Cardiac septum (tissue), 1 donor: ENCODE data around the gene CLTC. TPM values are rescaled to one million over a fixed set of nuclear protein-coding genes. Genes with fewer than 3 reads are reported as not detected.

Experiments
- DNase-seq: peaks from one replicate; pipeline ENCODE4 v3.0.0-alpha.2; 2020; ENCODE audit warnings: low spot score
- intact Hi-C: fragments of 100-400 bp; cut with DNase I; formaldehyde crosslinking; loops from one replicate; pipeline ENCODE4 v1.14.0; 2022
- total RNA-seq: library from RNA; stranded (reverse); fragmentation: NEBNext Ultra II Directional; extraction: Animal tissue kit (Norgen Biotek cat#: 25700); gene quantifications from one replicate; pipeline ENCODE4 v1.2.1, GENCODE V29; 2021
- donor health status: DM: no; HTN: no; CAD: no.

The CLTC gene
- total RNA-seq, 1 donor from 2014 or later: 204 TPM

GRCh38 chr17:59712862-59713261, 93.2 kb downstream of the CLTC start:
- DNase-seq: no peak
- intact Hi-C loops: no loop called here

DNA sequence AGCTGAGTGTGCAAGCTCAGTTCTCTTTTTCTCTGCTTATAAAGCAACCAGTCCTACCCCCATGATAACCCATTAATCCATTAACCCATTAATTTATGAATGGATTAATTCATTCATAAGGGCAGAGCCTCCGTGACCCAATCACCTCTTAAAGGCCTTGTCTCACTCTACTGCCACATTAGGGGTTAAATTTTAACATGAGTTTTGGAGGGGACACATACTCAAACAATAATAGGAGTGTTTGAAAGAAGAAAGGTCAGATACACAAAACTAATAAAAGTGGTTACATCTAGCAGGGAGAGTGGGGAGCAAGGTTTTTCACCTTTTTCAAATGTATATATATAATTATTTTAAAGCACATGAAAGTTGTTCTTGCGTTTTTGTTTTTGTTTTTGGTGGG, 94.6 kb downstream of the CLTC start:
- no peak for DNase-seq
- intact Hi-C loops: no loop called here

DNA sequence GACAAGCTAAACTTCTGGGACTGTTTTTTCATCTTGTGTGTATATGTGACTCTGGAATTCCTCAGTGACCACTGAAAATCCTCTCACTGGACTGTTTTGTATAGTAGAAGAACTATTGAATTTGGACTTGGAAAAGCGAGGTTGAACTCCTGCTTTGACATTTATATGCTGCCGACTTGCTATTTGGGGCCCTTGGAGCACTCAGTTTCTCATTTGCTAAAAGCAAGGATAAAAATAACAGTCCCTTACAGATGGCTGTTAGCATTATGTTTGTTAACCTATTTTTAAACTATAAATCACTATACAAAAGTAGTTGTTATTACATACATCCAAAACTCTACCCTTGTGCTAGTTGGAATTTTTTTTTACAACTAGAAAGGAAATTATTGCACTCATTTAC, 96.7 kb downstream of the CLTC start:
- intact Hi-C loops: no loop called here

DNA sequence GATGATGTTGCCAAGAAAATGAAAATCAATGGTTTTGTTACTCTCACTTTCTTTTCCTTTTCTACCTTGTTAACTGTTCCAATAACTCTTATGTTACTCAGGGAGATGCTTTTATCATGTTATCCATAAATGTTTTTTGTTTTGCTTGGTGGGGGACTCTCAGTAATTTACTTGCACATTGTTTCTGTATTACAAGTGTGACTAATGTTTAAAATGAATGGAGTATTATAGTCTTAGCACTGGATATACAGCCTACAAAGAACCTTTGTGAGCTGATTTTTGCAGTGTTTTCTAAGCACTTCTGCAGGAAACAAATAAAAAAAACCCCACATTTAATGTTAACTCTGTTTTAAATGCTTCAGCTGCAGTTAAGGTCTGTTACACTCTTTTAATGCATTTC, 99.8 kb downstream of the CLTC start:
- intact Hi-C loops: no loop called here

More for the DNA sequence above, 96.7 kb downstream of the CLTC start:
- no peak for DNase-seq

GRCh38 chr17:59722623-59723022, 102.9 kb downstream of the CLTC start:
- intact Hi-C loops: no loop called here
- no peak for DNase-seq

More for the DNA sequence above, 99.8 kb downstream of the CLTC start:
- no peak for DNase-seq

DNA sequence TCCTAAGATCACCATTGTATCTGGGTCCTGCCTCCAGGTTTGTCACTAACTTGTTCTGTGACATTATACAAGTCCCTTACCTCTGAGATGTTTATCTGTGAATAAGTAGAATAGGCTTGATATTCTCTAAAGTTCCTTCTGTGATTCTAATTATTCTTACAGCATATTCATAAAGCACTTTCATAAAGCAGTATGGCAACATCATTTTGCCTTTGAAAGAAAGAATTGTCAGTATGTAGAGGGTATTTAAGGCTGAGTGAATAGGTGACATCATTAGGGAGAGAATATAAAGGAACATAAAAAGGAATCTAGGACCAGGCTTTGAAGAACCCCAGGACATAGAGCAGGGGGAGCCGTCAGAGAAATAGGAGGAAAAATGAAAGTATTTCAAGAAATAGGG, 103.3 kb downstream of the CLTC start:
- intact Hi-C loops: no loop called here
- DNase-seq: no peak

DNA sequence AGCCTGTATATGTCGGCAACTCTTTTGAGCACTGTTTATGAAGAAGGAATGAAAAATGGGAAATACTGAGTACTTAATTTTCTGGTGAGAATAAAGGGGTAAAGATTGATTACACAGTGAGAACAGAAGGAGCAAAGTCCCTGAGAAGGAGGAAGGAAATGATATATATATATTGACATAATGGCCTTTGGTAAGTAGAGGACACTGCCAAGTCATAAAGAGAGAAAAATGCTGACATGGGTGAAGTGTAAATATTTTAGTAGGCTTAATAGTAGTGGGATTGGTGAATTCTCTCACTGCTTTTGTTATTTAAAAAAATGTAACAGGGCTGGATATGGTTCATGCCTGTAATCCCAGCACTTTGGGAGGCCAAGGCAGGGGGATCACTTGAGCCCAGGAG, 103.9 kb downstream of the CLTC start:
- DNase-seq: no peak
- intact Hi-C loops: no loop called here

- no peak for DNase-seq
- intact Hi-C loops: no loop called here
Measured at GRCh38 chr17:59725691-59726090, 106.0 kb downstream of the CLTC start.

DNA sequence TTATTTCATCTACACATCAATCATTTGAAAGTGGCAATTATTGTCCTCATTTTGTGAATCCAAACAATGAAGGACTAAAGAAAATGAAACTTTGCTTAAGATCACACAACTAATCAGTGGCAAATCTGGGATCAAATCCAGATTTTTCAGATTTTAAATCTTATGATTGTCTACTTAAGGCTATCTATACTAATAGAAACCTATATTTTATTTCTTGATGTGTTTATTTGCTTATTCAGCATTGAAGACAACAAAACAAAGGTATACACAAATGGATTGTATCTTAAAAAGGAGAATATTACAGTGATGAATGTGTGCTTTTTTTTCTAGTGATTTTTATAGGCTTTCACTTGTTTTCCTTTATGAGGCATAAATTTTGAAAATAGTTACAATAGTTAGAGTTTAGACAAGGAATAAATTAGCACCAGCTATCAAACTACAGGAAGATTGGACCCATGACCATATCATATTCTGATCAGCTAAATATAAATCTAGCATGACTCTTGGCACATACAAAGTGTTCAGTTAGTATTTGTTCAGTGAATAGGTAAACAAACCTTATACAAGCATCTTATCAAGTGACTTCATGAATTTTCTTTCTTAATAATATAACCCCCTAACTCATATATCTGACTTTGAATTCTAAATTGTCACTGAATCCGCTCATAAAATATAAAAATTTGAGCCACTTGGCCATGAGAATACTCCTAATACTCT, 108.3 kb downstream of the CLTC start:
- DNase-seq: no peak
- intact Hi-C loops: no loop called here

GRCh38 chr17:59730268-59730834, 110.7 kb downstream of the CLTC start:
- no peak for DNase-seq
- intact Hi-C loops: no loop called here

- intact Hi-C loops: no loop called here
- DNase-seq: no peak
Measured at GRCh38 chr17:59733697-59734096, 114.0 kb downstream of the CLTC start.

- intact Hi-C loops: no loop called here
- no peak for DNase-seq
Measured at GRCh38 chr17:59734226-59734625, 114.5 kb downstream of the CLTC start.

- no peak for DNase-seq
- intact Hi-C loops: no loop called here
Measured at GRCh38 chr17:59737324-59737723, 117.6 kb downstream of the CLTC start.

DNA sequence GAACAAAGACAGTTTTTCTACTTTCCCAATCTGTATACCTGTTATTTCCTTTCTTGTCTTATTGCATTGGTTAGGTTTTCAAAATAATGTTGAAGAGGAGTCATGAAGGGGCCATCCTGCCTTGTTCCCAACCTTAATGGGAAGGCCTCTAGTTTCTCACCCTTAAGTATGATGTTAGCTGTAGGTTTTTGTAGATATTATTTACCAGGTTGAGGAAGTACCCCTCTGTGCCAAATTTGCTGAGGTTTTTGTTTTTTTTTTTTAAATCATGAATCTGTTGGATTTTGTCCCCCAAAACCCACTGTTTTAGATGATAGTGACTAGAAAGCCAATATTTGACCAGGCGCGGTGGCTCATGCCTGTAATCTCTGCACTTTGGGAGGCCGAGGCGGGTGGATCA, 124.1 kb downstream of the CLTC start:
- DNase-seq: no peak
- intact Hi-C loops: no loop called here

GRCh38 chr17:59745040-59745439, 125.3 kb downstream of the CLTC start:
- intact Hi-C loops: no loop called here

More at GRCh38 chr17:59745040-59745439, 125.3 kb downstream of the CLTC start:
- DNase-seq: no peak

Other genes starting within 250 kb of the CLTC start
- gene DHX40, start 54.3 kb upstream of the CLTC start, total RNA-seq: 18.2 TPM
- 9.7 TPM for gene PTRH2, start 87.5 kb downstream of the CLTC start, total RNA-seq
- 82.8 TPM for gene VMP1, start 87.8 kb downstream of the CLTC start, total RNA-seq